NCI-H2227 (cell line): Measurements from ENCODE around the gene KCNK15.
"Not testable (repeated sequence)": the region's sequence is repeated elsewhere in the genome, so short reads cannot be mapped to it uniquely, and the experiment has no call there.

Experiments
- DNase-seq: peaks from one replicate; lab custom pipeline; 2025; ENCODE audit not compliant: unreplicated experiment; lab: John Stamatoyannopoulos, UW

Gene KCNK15

GRCh38 chr20:44758247-44759101, 12.8 kb downstream of the KCNK15 start:
- no peak for DNase-seq

- DNase-seq: no peak
Measured at GRCh38 chr20:44759595-44759994, 13.9 kb downstream of the KCNK15 start.

- peak; percentile 13 for DNase-seq
Measured at GRCh38 chr20:44761423-44761822, 15.8 kb downstream of the KCNK15 start.

GRCh38 chr20:44762466-44763140, 16.9 kb downstream of the KCNK15 start:
- peak; percentile 70 for DNase-seq

GRCh38 chr20:44763798-44764197, 18.1 kb downstream of the KCNK15 start:
- not testable (repeated sequence) for DNase-seq

- no peak for DNase-seq
Measured at GRCh38 chr20:44765091-44765490, 19.4 kb downstream of the KCNK15 start.

- DNase-seq: no peak
Measured at GRCh38 chr20:44765701-44766347, 20.2 kb downstream of the KCNK15 start.

GRCh38 chr20:44768256-44768655, 22.6 kb downstream of the KCNK15 start:
- no peak for DNase-seq

GRCh38 chr20:44768854-44769480, 23.3 kb downstream of the KCNK15 start:
- DNase-seq: no peak

GRCh38 chr20:44769481-44769863, 23.8 kb downstream of the KCNK15 start:
- DNase-seq: no peak

- peak; percentile 18 for DNase-seq
Measured at GRCh38 chr20:44770484-44771171, 25.0 kb downstream of the KCNK15 start.

GRCh38 chr20:44771172-44771535, 25.5 kb downstream of the KCNK15 start:
- no peak for DNase-seq

- no peak for DNase-seq
Measured at GRCh38 chr20:44772636-44773035, 27.0 kb downstream of the KCNK15 start.

- DNase-seq: no peak
Measured at GRCh38 chr20:44773070-44773829, 27.6 kb downstream of the KCNK15 start.

GRCh38 chr20:44776980-44777379, 31.3 kb downstream of the KCNK15 start:
- no peak for DNase-seq

GRCh38 chr20:44780226-44780625, 34.6 kb downstream of the KCNK15 start:
- DNase-seq: no peak

- DNase-seq: no peak
Measured at GRCh38 chr20:44781118-44781517, 35.5 kb downstream of the KCNK15 start.

- no peak for DNase-seq
Measured at GRCh38 chr20:44781791-44782190, 36.1 kb downstream of the KCNK15 start.

GRCh38 chr20:44784688-44785087, 39.0 kb downstream of the KCNK15 start:
- no peak for DNase-seq

GRCh38 chr20:44785768-44786167, 40.1 kb downstream of the KCNK15 start:
- DNase-seq: peak; percentile 24
